AG04449 (cell line): ENCODE data around the gene CCDC102A.

Experiments
- CTCF ChIA-PET: fragments of 350-600 bp; formaldehyde crosslinking; extraction: SDS; loops from one replicate; lab custom pipeline; 2021; ENCODE audit warnings: antibody characterized with exemption; lab: Yijun Ruan, JAX
- POLR2A ChIA-PET: fragments of 400-600, 350-600 bp; formaldehyde crosslinking; extraction: SDS; loops from one replicate; lab custom pipeline; 2020; ENCODE audit warnings: antibody characterized with exemption, inconsistent platforms; lab: Yijun Ruan, JAX
- DNase-seq: peaks from one replicate; pipeline ENCODE4 v3.0.0-alpha.2; 2010; ENCODE audit warnings: low read depth, low spot score
- H3K4me3 ChIP-seq: 2 replicates; pipeline ENCODE4 v1.5.1; 2011; ENCODE audit warnings: low read depth, mild to moderate bottlenecking, control low read depth, low read length
- TF ChIP-seq, protein P1 (sequence below): IDR thresholded peaks from one replicate; pipeline ENCODE4 v1.5.1; 2011; ENCODE audit warnings: mild to moderate bottlenecking, moderate library complexity, low read length, control low read depth, inconsistent platforms; ENCODE audit not compliant: insufficient read depth; ENCODE audit errors: missing control alignments

The CCDC102A gene

DNA sequence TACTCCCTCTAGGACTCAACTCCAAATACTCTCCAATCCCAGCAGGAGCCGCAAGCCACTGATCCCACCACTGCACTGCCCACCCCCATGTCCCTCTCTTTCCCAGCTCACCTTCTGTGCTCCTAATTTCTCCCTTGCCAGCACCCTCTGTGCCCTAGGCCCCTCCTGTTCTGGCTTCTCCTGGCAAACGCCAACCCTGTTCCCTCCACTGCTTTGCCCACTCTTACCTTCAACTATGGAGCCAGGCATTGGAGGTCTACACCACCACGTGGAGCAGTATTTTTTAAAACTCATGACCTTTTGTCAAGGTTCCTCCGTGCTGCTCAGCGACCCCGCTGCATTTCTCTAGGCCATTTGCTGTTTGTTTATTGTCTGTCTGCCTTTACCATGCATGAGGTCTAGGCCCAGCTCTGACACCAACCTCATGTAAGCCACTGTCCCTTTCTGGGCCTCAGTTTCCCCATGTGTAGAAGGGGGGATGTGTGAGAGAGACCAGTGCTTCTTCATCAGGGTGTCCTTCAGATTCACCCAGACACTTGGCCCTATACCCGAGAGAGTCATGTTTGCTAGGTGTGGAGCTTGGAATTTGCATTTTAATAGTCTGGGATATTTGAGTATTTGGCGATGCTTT is 4.6 kb downstream of the CCDC102A start:
- no peak for DNase-seq
- TF ChIP-seq, protein P1, sequence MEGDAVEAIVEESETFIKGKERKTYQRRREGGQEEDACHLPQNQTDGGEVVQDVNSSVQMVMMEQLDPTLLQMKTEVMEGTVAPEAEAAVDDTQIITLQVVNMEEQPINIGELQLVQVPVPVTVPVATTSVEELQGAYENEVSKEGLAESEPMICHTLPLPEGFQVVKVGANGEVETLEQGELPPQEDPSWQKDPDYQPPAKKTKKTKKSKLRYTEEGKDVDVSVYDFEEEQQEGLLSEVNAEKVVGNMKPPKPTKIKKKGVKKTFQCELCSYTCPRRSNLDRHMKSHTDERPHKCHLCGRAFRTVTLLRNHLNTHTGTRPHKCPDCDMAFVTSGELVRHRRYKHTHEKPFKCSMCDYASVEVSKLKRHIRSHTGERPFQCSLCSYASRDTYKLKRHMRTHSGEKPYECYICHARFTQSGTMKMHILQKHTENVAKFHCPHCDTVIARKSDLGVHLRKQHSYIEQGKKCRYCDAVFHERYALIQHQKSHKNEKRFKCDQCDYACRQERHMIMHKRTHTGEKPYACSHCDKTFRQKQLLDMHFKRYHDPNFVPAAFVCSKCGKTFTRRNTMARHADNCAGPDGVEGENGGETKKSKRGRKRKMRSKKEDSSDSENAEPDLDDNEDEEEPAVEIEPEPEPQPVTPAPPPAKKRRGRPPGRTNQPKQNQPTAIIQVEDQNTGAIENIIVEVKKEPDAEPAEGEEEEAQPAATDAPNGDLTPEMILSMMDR: no peak
- CTCF ChIA-PET: interaction anchor here (1.1 to 3.8 kb wide), 3 partner anchors 8 to 113 kb away, joined by 3 to 48 read pairs (median 4); no protein-coding TSS in a partner anchor
- POLR2A ChIA-PET: no interaction called here
- H3K4me3 ChIP-seq: no peak overlapping the region

DNA sequence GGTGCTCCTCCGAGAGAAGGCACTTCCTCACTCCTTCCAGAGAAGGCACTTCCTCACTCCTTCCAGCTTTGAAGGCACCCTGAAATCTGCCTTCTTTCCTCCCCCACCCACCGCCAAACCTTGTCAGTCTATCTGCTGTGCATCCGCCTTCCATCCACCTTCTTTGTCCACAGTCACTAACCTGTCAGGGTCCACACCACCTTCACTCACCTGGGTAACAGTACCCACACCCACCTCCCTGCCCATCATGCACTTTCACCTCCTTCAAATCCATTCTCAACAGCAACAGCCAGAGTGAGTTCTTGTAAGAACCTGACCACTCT is 5.2 kb downstream of the CCDC102A start:
- H3K4me3 ChIP-seq: no peak overlapping the region
- DNase-seq: no peak
- TF ChIP-seq, protein P1: no peak
- ChIA-PET POLR2A (no interaction called here), CTCF (interaction anchor here (0.8 to 3.8 kb wide), 2 partner anchors 13 to 106 kb away, joined by 3 to 48 read pairs; no protein-coding TSS in a partner anchor)

DNA sequence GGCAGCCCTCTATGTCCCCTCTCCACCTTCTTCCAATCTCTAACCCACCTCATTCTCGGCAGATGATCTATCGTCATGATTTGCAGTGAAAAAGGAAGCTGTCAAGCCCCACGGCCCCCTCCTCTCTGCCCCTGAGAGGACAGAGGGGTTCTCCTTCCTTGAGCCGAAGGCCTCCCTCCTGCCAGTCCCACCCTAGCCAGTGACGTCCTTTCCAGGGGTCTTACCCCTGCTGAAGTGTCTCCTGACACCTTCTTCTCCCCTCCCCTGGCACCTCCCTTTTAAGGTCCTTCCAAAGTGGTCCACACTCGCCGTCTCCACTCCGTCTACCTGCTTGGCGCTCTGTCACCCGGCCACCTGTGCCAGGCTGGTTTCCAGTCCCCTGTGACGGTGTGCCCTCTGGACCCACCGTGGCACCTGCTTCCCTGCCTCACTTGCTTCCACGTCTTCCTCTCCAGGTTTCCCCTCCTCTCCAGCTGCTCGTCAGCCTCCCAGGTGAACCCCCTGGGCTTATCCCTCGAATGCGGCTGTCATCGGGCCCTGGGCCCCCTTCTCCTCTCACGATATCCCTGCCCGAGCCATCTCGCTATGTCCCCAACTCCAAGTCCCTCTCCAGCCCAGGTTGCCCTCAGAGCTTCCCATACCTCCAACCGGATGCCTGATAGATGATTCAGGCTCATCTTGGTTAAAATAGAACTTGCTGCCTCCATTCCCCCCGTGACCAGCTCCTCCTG is 5.7 kb downstream of the CCDC102A start:
- DNase-seq: no peak
- no peak overlapping the region for H3K4me3 ChIP-seq
- ChIA-PET CTCF (interaction anchor here (0.8 to 3.8 kb wide), 2 partner anchors 12 to 105 kb away, joined by 3 to 48 read pairs; no protein-coding TSS in a partner anchor), POLR2A (no interaction called here)
- TF ChIP-seq, protein P1: no peak

DNA sequence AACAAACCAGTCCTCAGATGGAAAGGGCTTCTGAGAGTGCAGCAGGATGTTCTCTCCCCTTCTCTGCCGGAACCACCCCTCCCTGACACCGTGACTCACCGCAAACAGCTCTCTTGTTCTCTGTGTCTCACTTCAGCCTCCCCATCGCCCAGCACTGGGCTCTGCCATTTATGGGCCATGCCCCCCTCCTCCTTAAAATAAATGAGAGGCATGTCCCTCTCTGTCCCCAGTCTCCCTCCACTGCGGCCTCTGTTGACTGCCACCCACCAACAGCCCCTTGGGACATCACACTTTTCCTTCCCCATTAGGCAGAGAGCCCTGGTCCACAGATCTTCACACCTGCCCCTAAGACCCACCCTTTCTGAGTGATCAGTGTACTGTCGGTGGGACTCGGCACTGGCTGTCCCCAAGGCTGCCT is 6.3 kb downstream of the CCDC102A start:
- H3K4me3 ChIP-seq: no peak overlapping the region
- no peak for DNase-seq
- ChIA-PET POLR2A (interaction anchor here (0.7 kb wide), 1 partner anchor 17 kb away, joined by 3 read pairs; no protein-coding TSS in a partner anchor), CTCF (interaction anchor here (0.6 to 3.8 kb wide), 2 partner anchors 11 to 118 kb away, joined by 3 to 48 read pairs; no protein-coding TSS in a partner anchor)
- TF ChIP-seq, protein P1: no peak

DNA sequence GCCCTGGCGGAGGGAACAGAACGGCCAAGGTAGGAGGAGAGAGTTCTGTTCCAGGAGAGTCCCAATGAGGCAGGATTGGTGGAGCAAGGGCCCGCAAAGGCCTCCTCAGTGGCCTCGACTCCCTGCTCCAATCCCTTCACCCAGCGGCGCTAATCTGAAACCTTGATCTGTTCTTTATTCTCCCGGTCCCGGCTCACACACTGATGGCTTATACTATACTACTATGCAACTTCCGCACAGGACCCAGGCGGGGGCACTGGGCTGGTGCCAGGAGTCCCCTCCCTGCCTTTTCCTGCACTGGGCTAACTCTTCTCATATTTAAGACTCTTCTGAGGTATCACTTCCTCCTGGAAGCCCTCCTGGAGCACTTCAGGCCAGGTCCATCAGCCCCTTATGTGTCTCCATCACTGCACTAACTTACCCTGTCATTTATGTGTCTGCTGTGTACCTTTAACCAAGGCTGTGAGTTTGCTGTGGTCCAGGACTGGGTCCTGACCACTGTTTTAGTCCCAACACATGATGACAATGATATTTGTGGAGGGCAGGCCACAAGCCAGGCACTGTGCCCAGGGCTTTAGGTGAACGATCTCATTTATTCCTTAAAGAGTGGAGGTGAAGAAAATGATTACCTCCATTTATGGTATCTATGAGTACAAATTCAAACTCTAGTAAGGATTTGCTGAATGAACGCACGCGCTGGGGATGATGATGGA is 6.8 kb downstream of the CCDC102A start:
- DNase-seq: no peak
- ChIA-PET CTCF (interaction anchor here (0.6 to 3.8 kb wide), 3 partner anchors 10 to 119 kb away, joined by 3 to 48 read pairs (median 16); no protein-coding TSS in a partner anchor), POLR2A (interaction anchor here (0.7 kb wide), 1 partner anchor 16 kb away, joined by 3 read pairs; no protein-coding TSS in a partner anchor)
- TF ChIP-seq, protein P1: no peak
- no peak overlapping the region for H3K4me3 ChIP-seq
